Measurements from ENCODE around the gene TPRG1L.
A peak's percentile ranks its signal among the peaks of the same experiment; 100 is the strongest.
"Not testable (repeated sequence)": the region's sequence is repeated elsewhere in the genome, so short reads cannot be mapped to it uniquely, and the experiment has no call there.

TPRG1L gene

DNA sequence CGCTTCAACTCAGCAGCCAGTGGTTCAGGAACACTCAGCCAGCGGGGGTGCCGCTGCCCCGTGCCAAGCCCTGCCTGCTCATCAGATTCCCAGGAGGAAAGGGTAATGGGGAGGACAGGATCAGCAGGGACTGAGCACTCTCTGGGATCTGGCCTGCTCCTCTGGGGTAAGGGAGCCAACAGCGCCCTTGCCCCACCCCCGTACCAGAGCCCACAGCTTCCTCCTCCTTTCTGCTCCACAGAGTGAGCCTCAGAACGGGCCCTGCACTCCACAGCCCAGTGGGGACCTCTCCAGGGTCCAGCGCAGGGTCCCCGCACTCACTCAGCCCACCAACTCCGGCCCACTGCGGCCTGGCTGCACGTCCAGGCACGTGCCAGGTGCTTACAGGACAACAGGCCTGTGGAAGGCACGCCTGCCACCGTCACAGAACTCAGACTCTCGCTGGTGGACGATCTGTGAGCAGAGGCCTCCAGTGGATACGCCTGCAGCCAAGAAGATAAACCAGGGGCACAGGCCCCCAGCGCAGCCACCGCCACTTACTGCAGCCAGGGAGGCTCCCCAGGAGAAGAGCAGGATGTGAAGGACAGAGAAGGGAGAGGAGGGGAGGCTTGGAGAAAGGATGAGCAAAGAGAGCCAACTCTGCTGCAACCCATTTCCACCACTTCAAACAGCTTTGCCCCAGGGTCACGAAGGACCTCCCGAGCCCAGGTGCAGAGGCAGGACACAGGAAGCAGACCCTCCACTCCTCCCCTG is 15.6 kb upstream of the TPRG1L start:
- H3K4me1 ChIP-seq (ENCODE audit: insufficient read depth, low read length): peaks cover 22% of the 10 kb centered on the region
- H3K9ac ChIP-seq (ENCODE audit: low read depth, low read length): no peak overlapping the region
- H3K36me3 ChIP-seq (ENCODE audit: insufficient read depth, low read length): no peaks in the 10 kb centered on the region
- H3K9me3 ChIP-seq (ENCODE audit: control insufficient read depth, insufficient read depth, low read length): peaks cover 2% of the 10 kb centered on the region; the same call in 1 of the 2 replicates

DNA sequence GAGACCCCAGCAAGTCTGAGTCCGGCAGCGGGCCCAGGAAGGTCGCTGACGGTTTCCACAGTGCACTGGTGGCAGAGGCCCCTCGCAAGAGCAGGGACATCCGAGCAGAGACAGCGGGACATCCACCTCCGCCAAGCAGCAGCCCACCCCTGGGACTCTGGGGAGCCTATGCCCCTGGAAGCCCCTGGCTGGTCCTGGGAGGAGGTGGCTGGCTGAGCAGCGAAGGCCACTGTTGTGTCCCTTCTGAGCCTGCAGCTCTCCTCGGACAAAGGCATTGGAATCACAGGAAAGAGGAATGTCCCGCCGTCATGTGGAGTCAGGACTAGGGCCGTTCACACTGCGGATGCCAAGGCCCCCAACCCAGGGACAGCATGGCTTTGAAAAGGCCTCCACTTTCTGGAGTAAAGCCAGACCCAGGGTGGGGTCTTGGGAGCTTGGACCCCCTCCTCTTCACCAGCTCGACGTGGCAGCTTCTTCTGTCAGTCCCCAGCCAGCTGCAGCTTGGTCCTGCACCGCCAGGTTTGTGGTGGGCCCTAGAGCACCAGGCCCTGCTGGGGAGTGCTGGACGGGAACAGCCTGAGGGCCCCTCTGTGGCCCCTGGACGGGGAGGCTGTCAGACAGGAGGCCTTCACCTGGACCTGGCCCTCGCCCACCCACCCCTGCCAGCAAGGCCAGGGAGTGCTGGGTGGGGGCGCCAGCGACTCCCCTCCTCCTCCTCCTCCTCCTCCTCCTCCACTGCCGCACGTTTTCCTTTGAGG is 14.9 kb upstream of the TPRG1L start:
- Histone ChIP-seq H3K4me1 (ENCODE audit: insufficient read depth, low read length) (peaks cover 30% of the 10 kb centered on the region), H3K9me3 (ENCODE audit: control insufficient read depth, insufficient read depth, low read length) (0 out of 2 replicates have a peak, but pooled peaks cover 2% of the 10 kb centered on the region), H3K36me3 (ENCODE audit: insufficient read depth, low read length) (no peaks in the 10 kb centered on the region), H3K9ac (ENCODE audit: low read depth, low read length) (peak overlapping the region; percentile 69; the same call in 1 of the 2 replicates)

DNA sequence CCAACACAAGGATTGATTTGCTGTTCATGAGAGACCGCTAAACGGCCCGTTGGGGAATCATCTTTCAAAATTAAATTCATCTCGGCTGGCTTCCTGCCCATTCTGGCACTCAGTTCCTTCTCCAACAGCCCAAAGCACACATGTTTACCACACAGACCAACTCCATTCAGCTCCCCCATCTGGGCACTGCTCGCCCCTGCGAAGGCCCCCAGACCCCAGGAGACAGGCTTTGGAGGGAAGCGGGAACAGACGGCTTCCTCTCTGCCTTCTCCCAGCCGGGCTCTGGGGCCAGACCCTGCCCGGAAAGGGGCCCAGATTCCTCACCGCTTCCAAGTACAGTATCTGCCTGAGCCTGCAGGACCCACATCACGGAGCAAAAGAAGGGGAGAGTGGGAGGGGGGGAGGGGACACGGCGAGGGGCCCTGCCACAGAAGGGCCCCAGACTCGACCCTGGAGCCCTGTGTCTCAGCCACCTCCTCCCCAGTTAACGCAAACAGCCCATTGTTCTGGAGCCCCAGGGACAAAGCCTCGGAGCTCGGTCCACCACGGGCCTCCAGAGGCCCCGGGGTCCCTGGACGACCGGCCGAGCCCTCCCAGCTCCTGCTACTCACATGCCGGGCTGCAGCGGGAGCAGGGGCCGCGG is 14.2 kb upstream of the TPRG1L start:
- peak overlapping the region; percentile 69 for H3K9ac ChIP-seq (ENCODE audit: low read depth, low read length)
- peaks cover 31% of the 10 kb centered on the region for H3K4me1 ChIP-seq (ENCODE audit: insufficient read depth, low read length)
- H3K9me3 ChIP-seq (ENCODE audit: control insufficient read depth, insufficient read depth, low read length): no peaks in the 10 kb centered on the region
- no peaks in the 10 kb centered on the region for H3K36me3 ChIP-seq (ENCODE audit: insufficient read depth, low read length)

DNA sequence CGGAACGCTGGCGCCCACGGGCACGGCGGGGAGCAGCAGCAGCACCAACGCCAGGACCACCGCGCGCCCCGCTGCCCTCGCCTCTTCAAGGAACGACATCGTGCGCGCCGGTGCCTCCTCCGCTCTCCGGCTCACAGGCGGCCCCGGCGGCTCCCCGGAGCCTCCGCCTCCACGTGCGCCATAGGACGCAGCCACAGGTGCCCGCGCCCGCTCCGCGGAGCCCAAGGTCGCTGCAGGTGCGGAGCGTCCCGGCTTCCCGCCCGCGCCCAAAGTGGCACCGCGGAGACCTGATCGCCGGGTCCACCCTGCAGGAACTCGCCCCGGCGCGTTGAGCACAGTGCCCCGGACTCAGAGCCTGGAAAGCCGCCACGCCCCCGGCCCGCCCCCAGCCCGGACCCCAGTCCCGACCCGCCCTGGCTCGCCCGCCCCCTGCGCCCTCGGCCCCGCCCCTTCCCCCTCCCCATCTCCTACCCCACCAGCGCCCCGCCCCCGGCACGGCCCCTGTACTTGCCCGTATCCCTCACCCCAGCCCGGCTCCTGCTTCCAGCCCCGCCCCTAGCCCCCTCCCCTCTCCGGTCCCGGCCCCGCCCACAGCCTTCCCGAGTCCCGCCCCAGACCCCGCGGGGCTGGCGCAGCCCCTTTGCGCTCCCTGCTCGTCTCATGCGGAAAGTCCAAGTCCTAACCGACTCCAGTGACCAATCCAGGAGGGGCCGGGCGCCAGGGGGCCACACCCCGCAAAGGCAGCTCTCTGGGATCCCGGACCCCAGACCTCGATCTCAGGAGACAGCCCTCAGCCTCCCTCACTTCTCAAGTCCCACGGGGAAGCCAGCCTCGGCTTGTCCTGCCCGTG is 13.4 kb upstream of the TPRG1L start, which contains the start of gene MEGF6:
Gene MEGF6, minus strand, starts transcription at position 339 of the 850 bp plus-strand sequence. Its CDS starts 240 bp downstream, at position 99.
- peak within 1 kb of the TSS; percentile 69 for H3K9ac ChIP-seq (ENCODE audit: low read depth, low read length)

DNA sequence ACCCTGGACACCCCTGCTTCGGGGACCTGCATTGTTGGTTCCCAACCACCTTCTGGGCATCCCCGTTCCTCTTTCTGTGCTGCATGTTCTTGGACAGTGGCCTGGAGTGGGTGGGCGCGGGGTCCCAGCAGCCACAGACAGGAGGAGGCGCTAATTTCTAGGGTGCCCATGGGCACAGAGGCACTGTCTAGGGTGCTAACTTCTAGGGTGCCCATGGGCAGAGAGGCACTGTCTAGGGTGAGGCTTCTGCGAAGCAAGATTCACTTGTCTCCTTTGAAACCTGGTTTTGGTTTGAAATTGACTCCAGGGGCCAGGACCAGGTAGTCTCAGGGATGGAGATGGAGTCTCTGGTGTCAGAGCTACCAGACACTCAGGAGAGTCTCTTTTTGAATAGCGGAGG is 12.7 kb upstream of the TPRG1L start:
- Histone ChIP-seq H3K9ac (ENCODE audit: low read depth, low read length) (peak overlapping the region; percentile 42; the same call in 1 of the 2 replicates), H3K36me3 (ENCODE audit: insufficient read depth, low read length) (no peaks in the 10 kb centered on the region), H3K4me1 (ENCODE audit: insufficient read depth, low read length) (peaks cover 31% of the 10 kb centered on the region), H3K9me3 (ENCODE audit: control insufficient read depth, insufficient read depth, low read length) (no peaks in the 10 kb centered on the region)

More for the DNA sequence above, 13.4 kb upstream of the TPRG1L start, which contains the start of gene MEGF6:
- no peaks in the 10 kb centered on the region for H3K9me3 ChIP-seq (ENCODE audit: control insufficient read depth, insufficient read depth, low read length)
- peaks cover 31% of the 10 kb centered on the region for H3K4me1 ChIP-seq (ENCODE audit: insufficient read depth, low read length)
- no peaks in the 10 kb centered on the region for H3K36me3 ChIP-seq (ENCODE audit: insufficient read depth, low read length)

DNA sequence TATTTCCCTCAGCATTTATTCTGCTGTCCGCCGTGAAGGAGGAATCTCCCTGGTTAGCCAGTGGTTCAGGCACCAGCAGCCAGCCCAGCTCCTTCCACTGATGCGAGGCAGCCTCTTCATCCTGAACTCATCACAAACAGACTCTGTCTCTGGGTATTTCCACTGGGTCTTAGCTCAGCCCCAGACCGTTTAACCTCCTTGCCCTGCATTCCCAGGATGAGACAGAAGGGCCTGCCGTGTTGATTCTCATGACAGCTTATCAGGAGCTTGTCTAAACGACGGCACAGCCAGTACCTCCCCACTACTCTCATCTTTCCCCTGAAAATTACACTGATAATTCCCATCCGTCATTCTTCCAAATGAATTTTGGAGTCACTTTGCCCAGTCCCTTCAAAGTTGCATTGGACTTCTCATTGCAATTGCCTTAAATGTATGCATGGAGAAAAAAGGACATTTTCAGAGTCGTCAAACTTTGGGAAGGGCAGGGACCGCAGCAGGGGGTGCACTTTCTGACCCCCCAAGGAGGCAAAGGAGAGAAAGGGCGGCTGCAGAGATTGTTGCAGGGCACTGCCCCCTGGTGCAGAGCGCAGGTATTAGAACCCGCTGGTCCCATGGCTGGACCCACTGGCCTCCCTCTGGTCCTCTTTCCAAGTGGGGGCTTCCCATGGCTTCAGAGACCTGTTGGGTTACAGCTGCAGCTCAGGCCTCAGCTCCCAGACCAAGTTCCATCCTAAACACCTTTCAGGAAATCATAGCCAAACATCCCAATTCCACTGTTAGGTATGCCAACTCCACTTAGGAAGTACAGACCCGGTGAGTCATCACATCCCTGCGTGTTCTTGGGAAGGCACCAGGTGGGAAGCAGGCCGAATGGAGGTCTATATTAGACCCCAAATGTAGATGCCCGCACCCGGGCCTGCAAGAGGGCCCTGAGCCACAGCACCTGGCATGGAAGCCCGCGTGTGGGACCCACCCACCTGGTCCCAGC is 9.8 kb upstream of the TPRG1L start:
- Histone ChIP-seq H3K4me1 (ENCODE audit: insufficient read depth, low read length) (peaks cover 23% of the 10 kb centered on the region), H3K36me3 (ENCODE audit: insufficient read depth, low read length) (no peaks in the 10 kb centered on the region), H3K9ac (ENCODE audit: low read depth, low read length) (no peak overlapping the region)

DNA sequence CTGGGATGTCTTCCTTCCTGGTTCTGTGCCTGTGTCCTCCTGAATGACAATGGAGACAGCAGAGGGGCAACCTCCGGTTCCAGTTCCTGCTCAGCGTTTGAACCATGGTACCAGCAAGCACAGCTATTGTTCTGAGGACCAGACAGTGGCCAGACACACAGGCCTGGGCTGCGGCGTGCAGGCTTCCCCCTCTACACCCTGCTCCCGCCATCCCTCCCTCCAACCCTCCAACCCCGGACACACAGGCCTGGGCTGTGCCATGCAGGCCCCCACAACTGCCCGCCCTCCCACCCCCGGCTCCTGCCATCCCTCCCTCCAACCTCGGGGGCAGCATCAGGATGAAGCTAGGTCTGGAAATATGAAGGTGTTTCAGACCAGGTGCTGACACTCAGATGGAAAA is 8.0 kb upstream of the TPRG1L start:
- Histone ChIP-seq H3K36me3 (ENCODE audit: insufficient read depth, low read length) (no peaks in the 10 kb centered on the region), H3K9ac (ENCODE audit: low read depth, low read length) (no peak overlapping the region), H3K9me3 (ENCODE audit: control insufficient read depth, insufficient read depth, low read length) (no peaks in the 10 kb centered on the region), H3K4me1 (ENCODE audit: insufficient read depth, low read length) (peaks cover 21% of the 10 kb centered on the region)

More for the DNA sequence above, 9.8 kb upstream of the TPRG1L start:
- H3K9me3 ChIP-seq (ENCODE audit: control insufficient read depth, insufficient read depth, low read length): no peaks in the 10 kb centered on the region

DNA sequence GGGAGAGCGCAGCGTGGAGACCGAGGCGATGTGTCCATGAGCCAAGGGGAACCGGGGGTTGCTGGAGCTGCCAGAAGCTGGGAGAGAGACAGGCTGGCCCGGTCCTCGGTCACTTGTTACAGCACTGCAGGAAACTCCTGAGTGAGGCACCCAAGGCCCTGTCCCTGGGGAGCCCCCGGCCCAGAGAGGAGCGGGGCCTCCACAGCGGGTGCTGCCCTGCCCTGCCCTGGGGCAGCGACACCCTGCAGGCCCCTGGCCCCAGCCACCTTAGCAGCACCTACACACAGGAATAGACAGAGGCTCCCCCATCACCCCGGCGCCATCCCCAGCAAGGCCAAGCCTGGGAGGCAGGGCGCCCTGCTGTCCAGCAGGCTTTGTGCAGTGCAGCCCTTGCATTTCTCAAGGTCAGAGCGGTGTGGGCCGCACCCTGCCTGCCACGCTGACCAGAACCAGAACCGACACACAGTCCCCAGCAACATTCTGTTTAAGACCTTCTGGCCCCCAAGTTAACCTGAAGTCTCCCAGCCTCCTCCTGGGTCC is 6.9 kb upstream of the TPRG1L start:
- Histone ChIP-seq H3K9me3 (ENCODE audit: control insufficient read depth, insufficient read depth, low read length) (no peaks in the 10 kb centered on the region), H3K36me3 (ENCODE audit: insufficient read depth, low read length) (no peaks in the 10 kb centered on the region), H3K9ac (ENCODE audit: low read depth, low read length) (no peak overlapping the region), H3K4me1 (ENCODE audit: insufficient read depth, low read length) (peaks cover 14% of the 10 kb centered on the region)

DNA sequence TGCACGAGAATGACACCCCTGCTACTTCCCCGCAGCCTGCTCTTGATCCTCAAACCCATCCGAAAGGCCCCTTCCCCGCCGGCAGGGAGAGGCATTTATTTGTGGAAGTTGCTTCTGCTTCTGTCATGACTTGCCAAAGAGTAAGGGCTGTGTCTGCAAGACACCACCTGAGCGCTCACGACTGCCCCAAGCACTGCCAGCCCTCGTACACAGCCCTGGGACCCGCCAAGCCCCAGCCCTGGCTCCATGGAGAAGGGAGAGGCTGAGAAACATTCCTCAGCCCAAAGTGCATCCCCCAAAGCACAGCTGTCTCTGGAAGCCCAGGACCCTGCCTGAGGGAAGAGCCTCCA is 6.3 kb upstream of the TPRG1L start:
- no peaks in the 10 kb centered on the region for H3K36me3 ChIP-seq (ENCODE audit: insufficient read depth, low read length)
- H3K9me3 ChIP-seq (ENCODE audit: control insufficient read depth, insufficient read depth, low read length): no peaks in the 10 kb centered on the region
- peaks cover 14% of the 10 kb centered on the region for H3K4me1 ChIP-seq (ENCODE audit: insufficient read depth, low read length)
- no peak overlapping the region for H3K9ac ChIP-seq (ENCODE audit: low read depth, low read length)

DNA sequence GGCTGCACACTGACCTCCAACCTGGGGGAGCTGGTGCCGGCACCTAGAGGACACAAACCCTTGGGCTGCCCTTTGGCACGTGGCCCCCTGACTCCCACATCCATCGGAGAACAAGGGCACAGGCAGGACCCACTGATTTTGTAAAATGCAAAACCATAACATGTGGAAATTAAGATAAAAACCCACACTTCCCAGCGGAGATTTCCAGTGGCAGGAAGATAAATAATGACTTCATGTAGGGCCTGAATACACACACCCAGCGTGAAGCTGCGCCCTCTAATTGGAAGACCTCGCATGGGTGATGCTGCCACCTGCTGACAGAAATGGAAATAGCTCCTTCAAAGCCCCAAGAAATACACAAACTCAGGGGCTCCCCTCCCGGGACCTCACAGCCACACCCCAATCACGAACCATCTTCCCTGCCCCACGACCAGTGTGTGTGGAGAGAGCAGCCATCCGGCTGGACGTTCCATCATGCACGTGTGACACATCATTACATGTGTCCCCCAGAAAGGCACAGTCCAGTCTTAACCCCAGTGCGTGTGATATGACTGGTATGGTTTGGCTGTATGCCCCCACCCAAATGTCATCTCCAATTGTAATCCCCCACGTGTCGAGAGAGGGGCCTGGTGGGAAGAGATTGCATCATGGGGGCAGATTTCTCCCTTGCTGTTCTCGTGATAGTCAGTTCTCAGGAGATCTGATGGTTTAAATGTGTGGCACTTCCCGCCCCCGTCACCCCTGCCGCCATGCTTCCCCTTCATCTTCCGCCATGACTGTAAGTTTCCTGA is 5.7 kb upstream of the TPRG1L start:
- Histone ChIP-seq H3K4me1 (ENCODE audit: insufficient read depth, low read length) (peaks cover 14% of the 10 kb centered on the region), H3K36me3 (ENCODE audit: insufficient read depth, low read length) (no peaks in the 10 kb centered on the region), H3K9me3 (ENCODE audit: control insufficient read depth, insufficient read depth, low read length) (no peaks in the 10 kb centered on the region), H3K9ac (ENCODE audit: low read depth, low read length) (no peak overlapping the region)

DNA sequence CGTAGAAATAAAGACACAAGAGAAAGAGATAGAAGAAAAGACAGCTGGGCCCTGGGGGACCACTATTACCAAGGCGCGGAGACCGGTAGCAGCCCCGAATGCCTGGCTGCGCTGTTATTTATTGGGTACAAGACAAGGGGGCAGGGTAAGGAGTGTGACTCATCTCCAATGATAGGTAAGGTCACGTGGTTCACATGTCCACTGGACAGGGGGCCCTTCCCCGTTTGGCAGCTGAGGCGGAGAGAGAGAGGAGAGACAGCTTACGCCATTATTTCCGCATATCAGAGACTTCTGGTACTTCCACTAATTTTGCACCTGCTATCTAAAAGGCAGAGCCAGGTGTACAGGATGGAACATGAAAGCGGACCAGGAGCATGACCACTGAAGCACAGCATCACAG is 4.1 kb upstream of the TPRG1L start:
- Histone ChIP-seq H3K9me3 (ENCODE audit: control insufficient read depth, insufficient read depth, low read length) (no peaks in the 10 kb centered on the region), H3K36me3 (ENCODE audit: insufficient read depth, low read length) (no peaks in the 10 kb centered on the region), H3K4me1 (ENCODE audit: insufficient read depth, low read length) (peaks cover 4% of the 10 kb centered on the region; the same call in 1 of the 2 replicates), H3K9ac (ENCODE audit: low read depth, low read length) (no peak overlapping the region)

DNA sequence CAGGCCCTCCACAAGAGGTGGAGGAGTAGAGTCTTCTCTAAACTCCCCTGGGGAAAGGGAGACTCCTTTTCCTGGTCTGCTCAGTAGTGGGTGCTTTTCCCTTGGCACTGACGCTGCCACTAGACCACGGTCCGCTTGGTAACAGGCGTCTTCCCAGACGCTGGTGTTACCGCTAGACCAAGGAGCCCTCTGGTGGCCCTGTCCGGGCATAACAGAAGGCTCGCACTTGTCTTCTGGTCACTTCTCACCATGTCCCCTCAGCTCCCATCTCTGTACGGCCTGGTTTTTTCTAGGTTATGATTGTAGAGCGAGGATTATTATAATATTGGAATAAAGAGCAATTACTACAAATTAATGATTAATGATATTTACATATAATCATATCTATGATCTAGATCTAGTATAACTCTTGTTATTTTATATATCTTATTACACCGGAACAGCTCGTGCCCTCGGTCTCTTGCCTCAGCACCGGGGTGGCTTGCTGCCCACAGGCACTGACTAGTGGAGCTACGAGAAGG is 3.6 kb upstream of the TPRG1L start:
- H3K4me1 ChIP-seq (ENCODE audit: insufficient read depth, low read length); H3K9me3 ChIP-seq (ENCODE audit: control insufficient read depth, insufficient read depth, low read length); H3K36me3 ChIP-seq (ENCODE audit: insufficient read depth, low read length); H3K9ac ChIP-seq (ENCODE audit: low read depth, low read length): not testable (repeated sequence)
